Measurements from ENCODE around the gene CACNA1I.

CACNA1I gene

GRCh38 chr22:39700565-39700964 lies 130.0 kb downstream of the CACNA1I start:
- DNase-seq = no peak

GRCh38 chr22:39703091-39703490 lies 132.5 kb downstream of the CACNA1I start:
- peak; percentile 54 for DNase-seq

- DNase-seq = peak; percentile 54
These were observed 133.5 kb downstream of the CACNA1I start for GRCh38 chr22:39703928-39704639.

GRCh38 chr22:39705386-39705785 lies 134.8 kb downstream of the CACNA1I start:
- DNase-seq = no peak

GRCh38 chr22:39706376-39707140 lies 136.0 kb downstream of the CACNA1I start:
- no peak for DNase-seq

GRCh38 chr22:39707351-39707750 lies 136.8 kb downstream of the CACNA1I start:
- no peak for DNase-seq

- DNase-seq = no peak
These were observed 137.3 kb downstream of the CACNA1I start for GRCh38 chr22:39707816-39708215.

- no peak for DNase-seq
These were observed 140.0 kb downstream of the CACNA1I start for GRCh38 chr22:39710380-39711150.

- no peak for DNase-seq
These were observed 141.5 kb downstream of the CACNA1I start for GRCh38 chr22:39712081-39712480.

GRCh38 chr22:39712751-39713525 lies 142.4 kb downstream of the CACNA1I start:
- DNase-seq = no peak

- no peak for DNase-seq
These were observed 143.3 kb downstream of the CACNA1I start for GRCh38 chr22:39713799-39714290.

- no peak for DNase-seq
These were observed 143.8 kb downstream of the CACNA1I start for GRCh38 chr22:39714321-39714720.

- DNase-seq = no peak
These were observed 145.4 kb downstream of the CACNA1I start for GRCh38 chr22:39715778-39716495.

- DNase-seq = no peak
These were observed 146.0 kb downstream of the CACNA1I start for GRCh38 chr22:39716534-39716933.

GRCh38 chr22:39717099-39717498 lies 146.5 kb downstream of the CACNA1I start:
- no peak for DNase-seq

- DNase-seq = no peak
These were observed 147.7 kb downstream of the CACNA1I start for GRCh38 chr22:39718206-39718605.

GRCh38 chr22:39718921-39719475 lies 148.4 kb downstream of the CACNA1I start:
- DNase-seq = no peak

- no peak for DNase-seq
These were observed 149.3 kb downstream of the CACNA1I start for GRCh38 chr22:39719559-39720450.

- DNase-seq = no peak
These were observed 150.9 kb downstream of the CACNA1I start for GRCh38 chr22:39721206-39722031.

GRCh38 chr22:39722032-39722325 lies 151.4 kb downstream of the CACNA1I start:
- no peak for DNase-seq

Measured in NCI-H1694 (cell line).